ENCODE results near the gene CDK12. TPM values are rescaled to one million over a fixed set of nuclear protein-coding genes. Genes with fewer than 3 reads are reported as not detected.

The CDK12 gene
- total and polyA plus RNA-seq, 10 of the 15 experiments (the other 5 are each of a cell fraction or from before 2014, with no cell fraction given), result 3.2 to 55.1 (median 31.9) TPM

DNA sequence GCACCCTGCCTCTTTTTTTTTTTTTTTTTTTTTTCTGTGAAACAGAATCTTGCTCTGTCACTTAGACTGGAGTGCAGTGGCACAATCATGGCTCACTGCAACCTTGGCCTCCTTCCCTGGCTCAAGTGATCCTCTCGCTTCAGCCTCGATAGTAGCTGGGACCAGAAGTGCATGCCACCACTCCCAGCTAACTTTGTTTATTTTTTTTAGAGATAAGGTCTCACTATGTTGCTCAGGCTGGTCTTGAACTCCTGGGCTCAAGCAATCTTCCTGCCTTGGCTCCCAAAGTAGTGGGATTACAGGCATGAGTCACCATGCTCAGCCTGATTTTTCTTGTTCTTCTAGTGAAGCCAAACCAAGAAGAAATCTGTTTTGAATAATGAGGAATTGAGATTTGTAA is 25.0 kb downstream of the CDK12 start:
- SMC1A ChIA-PET (ENCODE audit: uncharacterized antibody, unreplicated experiment), result no interaction called here
- Histone ChIP-seq H4K20me1 (ENCODE audit: control insufficient read depth, insufficient read depth) (no peaks in the 10 kb centered on the region), H3K4me2 (ENCODE audit: control insufficient read depth, insufficient read depth) (no peak overlapping the region), H3K27me3 (replicated peaks in 1 of 2; ENCODE audit: control insufficient read depth in 2 of 2, insufficient read depth in 2 of 2, low read length in 1 of 2) (no peaks in the 10 kb centered on the region), H2AFZ (ENCODE audit: control insufficient read depth, low read depth, low read length) (no peak overlapping the region), H3K79me2 (ENCODE audit: control insufficient read depth, insufficient read depth, low read length) (peaks cover 23% of the 10 kb centered on the region), H3K27ac (ENCODE audit: control insufficient read depth, insufficient read depth) (peak overlapping the region; percentile 47), H3K9me3 (replicated peaks; ENCODE audit: control insufficient read depth, insufficient read depth, low read length) (no peaks in the 10 kb centered on the region), H3K4me1 (ENCODE audit: control insufficient read depth, insufficient read depth, low read length) (peaks cover 44% of the 10 kb centered on the region), H3K36me3 (ENCODE audit: control insufficient read depth in 2 of 2, insufficient read depth in 2 of 2, low read length in 1 of 2) (peaks cover 1 to 17% of the 10 kb centered on the region in 2 experiments; a peak in 3 of 4 replicates), H3K4me3 (0 out of 2 replicates have a peak overlapping the region, but pooled peaks have one; percentile 28), H3K9ac (ENCODE audit: control insufficient read depth, insufficient read depth, low read length) (no peak overlapping the region)
- RAD21 ChIA-PET (ENCODE audit: unreplicated experiment), result interaction anchor here (0.7 to 1.5 kb wide), 2 partner anchors 25 to 60 kb away, joined by 4 to 7 read pairs; partner anchors contain the start of gene CDK12
- TF ChIP-seq BCL11A (IDR thresholded peaks at IDR 0.05; ENCODE audit: low read depth, low read length), result no peak
- no peak for TF ChIP-seq YBX1 (IDR thresholded peaks at IDR 0.05)
- TF ChIP-seq, protein P1, sequence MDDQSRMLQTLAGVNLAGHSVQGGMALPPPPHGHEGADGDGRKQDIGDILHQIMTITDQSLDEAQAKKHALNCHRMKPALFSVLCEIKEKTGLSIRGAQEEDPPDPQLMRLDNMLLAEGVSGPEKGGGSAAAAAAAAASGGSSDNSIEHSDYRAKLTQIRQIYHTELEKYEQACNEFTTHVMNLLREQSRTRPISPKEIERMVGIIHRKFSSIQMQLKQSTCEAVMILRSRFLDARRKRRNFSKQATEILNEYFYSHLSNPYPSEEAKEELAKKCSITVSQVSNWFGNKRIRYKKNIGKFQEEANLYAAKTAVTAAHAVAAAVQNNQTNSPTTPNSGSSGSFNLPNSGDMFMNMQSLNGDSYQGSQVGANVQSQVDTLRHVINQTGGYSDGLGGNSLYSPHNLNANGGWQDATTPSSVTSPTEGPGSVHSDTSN (IDR thresholded peaks at IDR 0.05; ENCODE audit: insufficient replicate concordance, low read depth, low read length), result no peak
- no peak for TF ChIP-seq RELA (IDR thresholded peaks at IDR 0.05; ENCODE audit: borderline replicate concordance, partially characterized antibody)
- TF ChIP-seq ATF7 (IDR thresholded peaks at IDR 0.05; ENCODE audit: low read depth), result no peak
- TF ChIP-seq NBN (IDR thresholded peaks at IDR 0.05), result no peak
- no peak for TF ChIP-seq RBBP5 (conservative IDR thresholded peaks at IDR 0.05)
- no peak for TF ChIP-seq DPF2 (IDR thresholded peaks at IDR 0.05)
- no peak for TF ChIP-seq EGR1 (IDR thresholded peaks at IDR 0.05; ENCODE audit: borderline replicate concordance in 1 of 2, low read depth in 2 of 2, low read length in 2 of 2)
- TF ChIP-seq, protein P2, sequence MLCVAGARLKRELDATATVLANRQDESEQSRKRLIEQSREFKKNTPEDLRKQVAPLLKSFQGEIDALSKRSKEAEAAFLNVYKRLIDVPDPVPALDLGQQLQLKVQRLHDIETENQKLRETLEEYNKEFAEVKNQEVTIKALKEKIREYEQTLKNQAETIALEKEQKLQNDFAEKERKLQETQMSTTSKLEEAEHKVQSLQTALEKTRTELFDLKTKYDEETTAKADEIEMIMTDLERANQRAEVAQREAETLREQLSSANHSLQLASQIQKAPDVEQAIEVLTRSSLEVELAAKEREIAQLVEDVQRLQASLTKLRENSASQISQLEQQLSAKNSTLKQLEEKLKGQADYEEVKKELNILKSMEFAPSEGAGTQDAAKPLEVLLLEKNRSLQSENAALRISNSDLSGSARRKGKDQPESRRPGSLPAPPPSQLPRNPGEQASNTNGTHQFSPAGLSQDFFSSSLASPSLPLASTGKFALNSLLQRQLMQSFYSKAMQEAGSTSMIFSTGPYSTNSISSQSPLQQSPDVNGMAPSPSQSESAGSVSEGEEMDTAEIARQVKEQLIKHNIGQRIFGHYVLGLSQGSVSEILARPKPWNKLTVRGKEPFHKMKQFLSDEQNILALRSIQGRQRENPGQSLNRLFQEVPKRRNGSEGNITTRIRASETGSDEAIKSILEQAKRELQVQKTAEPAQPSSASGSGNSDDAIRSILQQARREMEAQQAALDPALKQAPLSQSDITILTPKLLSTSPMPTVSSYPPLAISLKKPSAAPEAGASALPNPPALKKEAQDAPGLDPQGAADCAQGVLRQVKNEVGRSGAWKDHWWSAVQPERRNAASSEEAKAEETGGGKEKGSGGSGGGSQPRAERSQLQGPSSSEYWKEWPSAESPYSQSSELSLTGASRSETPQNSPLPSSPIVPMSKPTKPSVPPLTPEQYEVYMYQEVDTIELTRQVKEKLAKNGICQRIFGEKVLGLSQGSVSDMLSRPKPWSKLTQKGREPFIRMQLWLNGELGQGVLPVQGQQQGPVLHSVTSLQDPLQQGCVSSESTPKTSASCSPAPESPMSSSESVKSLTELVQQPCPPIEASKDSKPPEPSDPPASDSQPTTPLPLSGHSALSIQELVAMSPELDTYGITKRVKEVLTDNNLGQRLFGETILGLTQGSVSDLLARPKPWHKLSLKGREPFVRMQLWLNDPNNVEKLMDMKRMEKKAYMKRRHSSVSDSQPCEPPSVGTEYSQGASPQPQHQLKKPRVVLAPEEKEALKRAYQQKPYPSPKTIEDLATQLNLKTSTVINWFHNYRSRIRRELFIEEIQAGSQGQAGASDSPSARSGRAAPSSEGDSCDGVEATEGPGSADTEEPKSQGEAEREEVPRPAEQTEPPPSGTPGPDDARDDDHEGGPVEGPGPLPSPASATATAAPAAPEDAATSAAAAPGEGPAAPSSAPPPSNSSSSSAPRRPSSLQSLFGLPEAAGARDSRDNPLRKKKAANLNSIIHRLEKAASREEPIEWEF (IDR thresholded peaks at IDR 0.05; ENCODE audit: insufficient replicate concordance, low read depth, low read length), result no peak
- no peak for ATAC-seq
- no TSS peak for BruUV-seq (replicated peaks)
- WGBS (ENCODE audit: insufficient coverage, insufficient replicate concordance, low lambda C conversion rate, missing lambda C conversion rate), result 100% methylated on average over 2 of the region's 2 CpGs
- DNase-seq (ENCODE audit: low read depth, low spot score), result no peak
- intact Hi-C loops (cut with micrococcal nuclease; ENCODE audit: unreplicated experiment) (no loop called here), in situ Hi-C loops (cut with MboI) (no loop called here)
- POLR2A ChIA-PET, result interaction anchor here (0.7 to 1.5 kb wide), 3 partner anchors 25 to 153 kb away, joined by 4 to 8 read pairs (median 7); partner anchors contain the start of genes CDK12 and MED1
- FAIRE-seq, result no peak
- CTCF ChIA-PET, result interaction anchor here (0.7 to 1.3 kb wide), 3 partner anchors 21 to 63 kb away, joined by 3 to 4 read pairs (median 3); no protein-coding TSS in a partner anchor

Measured in GM12878 (cell line).